Neural cell (in vitro differentiated cells): ENCODE results near the gene DISP3.

ENCODE experiments used
- CTCF ChIP-seq: fragments of 450-650 bp; IDR thresholded peaks from 2 replicates; pipeline ENCODE4 v1.5.1; 2014; ENCODE audit warnings: antibody characterized with exemption, mild to moderate bottlenecking, moderate library complexity; ENCODE audit not compliant: poor library complexity, severe bottlenecking
- MXI1 ChIP-seq: fragments of 450-650 bp; conservative IDR thresholded peaks from 2 replicates; pipeline ENCODE4 v1.6.1; 2014; ENCODE audit warnings: antibody characterized with exemption, mild to moderate bottlenecking; ENCODE audit not compliant: poor library complexity, severe bottlenecking
- POLR2AphosphoS5 ChIP-seq: IDR thresholded peaks from 2 replicates; pipeline ENCODE4 v1.6.1; 2012
- REST ChIP-seq: IDR thresholded peaks from 2 replicates; pipeline ENCODE4 v1.6.1; 2012; ENCODE audit warnings: borderline replicate concordance

DNA sequence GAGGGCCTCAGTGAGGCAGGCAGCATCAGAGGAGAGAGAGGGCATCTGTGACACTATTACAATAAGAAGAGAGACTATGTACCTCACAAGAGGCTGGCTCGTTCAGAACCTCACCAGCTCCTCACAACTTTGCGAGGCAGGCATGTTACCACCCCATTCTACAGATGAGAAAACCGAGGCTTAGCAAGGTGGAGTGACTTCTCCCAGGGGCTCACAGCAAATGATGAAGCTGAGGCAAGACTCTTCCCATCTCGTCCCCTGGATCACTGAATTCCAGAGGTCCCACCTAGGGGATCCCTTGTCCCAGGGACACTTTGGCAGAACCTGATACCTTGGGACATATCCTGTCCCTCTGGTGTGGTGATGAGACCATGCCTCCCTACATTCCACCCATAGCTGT is 64.4 kb downstream of the DISP3 start:
- TF ChIP-seq CTCF (no peak), POLR2AphosphoS5 (no peak), MXI1 (no peak), REST (no peak)
